Testis (tissue), 3 donors: ENCODE measurements around the gene HOXC9. TPM values are rescaled to one million over a fixed set of nuclear protein-coding genes. Genes with fewer than 3 reads are reported as not detected.

Experiments
- DNase-seq: peaks from one replicate; pipeline ENCODE4 v3.0.0-alpha.2; 2019
- H3K27ac ChIP-seq, 2 donors: fragments of 200-600 bp; sonication (generic); one replicate each; pipeline ENCODE4 v1.5.1; 2019
- H3K27me3 ChIP-seq: fragments of 200-600 bp; sonication (generic); one replicate; pipeline ENCODE4 v1.5.1; 2019
- H3K36me3 ChIP-seq: fragments of 200-600 bp; sonication (generic); one replicate; pipeline ENCODE4 v1.5.1; 2017; ENCODE audit warnings: low read depth; ENCODE audit errors: missing control alignments
- H3K4me1 ChIP-seq: fragments of 200-600 bp; sonication (generic); one replicate; pipeline ENCODE4 v1.5.1; 2019
- H3K4me3 ChIP-seq, 2 donors: fragments of 200-600 bp; sonication (generic); one replicate each; pipeline ENCODE4 v1.5.1; 2017 to 2019
- H3K9me3 ChIP-seq: fragments of 200-600 bp; sonication (generic); one replicate; pipeline ENCODE4 v1.5.1; 2017
- POLR2A ChIP-seq: fragments of 450-650 bp; IDR thresholded peaks from one replicate; pipeline ENCODE4 v1.6.1; 2017; ENCODE audit warnings: antibody characterized with exemption, mild to moderate bottlenecking, moderate library complexity
- WGBS, 2 donors: methylation state at CpG; one replicate each; pipeline ENCODE4 v1.1.5; 2018; 5-methylcytosine and 5-hydroxymethylcytosine counted together
- intact Hi-C: fragments of 100-400 bp; cut with DNase I; formaldehyde crosslinking; loops from one replicate; pipeline ENCODE4 v1.15.1; 2023; ENCODE audit warnings: low total_unique reads
- polyA plus RNA-seq: library from polyadenylated mRNA; stranded (reverse); fragments of 350-450 nt; fragmentation: Illumina TruSeq; extraction: RNeasy Lipid Tissue Mini Kit (QIAGEN cat#74804); gene quantifications from one replicate; pipeline ENCODE4 v1.2.3, GENCODE V29; 2014; ENCODE audit warnings: low read depth, low replicate concordance; ENCODE audit not compliant: insufficient read depth
- total RNA-seq, 2 donors: library from RNA; depleted of rRNA; stranded (reverse); fragments of >200 nt; gene quantifications; one replicate each; pipeline ENCODE4 v1.2.3, GENCODE V29; 2016
- TF ChIP-seq, protein P1 (sequence below), 3 experiments: fragments of 450-650 bp in 2 of 3; fragments of 200-600 bp in 1 of 3; sonication (generic) in 1 of 3; IDR thresholded peaks; one replicate each; pipeline ENCODE4 v1.5.1; 2016 to 2019; ENCODE audit warnings: antibody characterized with exemption in 3 of 3, mild to moderate bottlenecking in 2 of 3, moderate library complexity in 1 of 3

HOXC9 gene
- total and polyA plus RNA-seq, 3 donors from 2014 or later: 2.4 to 7.8 (median 6.6) TPM

DNA sequence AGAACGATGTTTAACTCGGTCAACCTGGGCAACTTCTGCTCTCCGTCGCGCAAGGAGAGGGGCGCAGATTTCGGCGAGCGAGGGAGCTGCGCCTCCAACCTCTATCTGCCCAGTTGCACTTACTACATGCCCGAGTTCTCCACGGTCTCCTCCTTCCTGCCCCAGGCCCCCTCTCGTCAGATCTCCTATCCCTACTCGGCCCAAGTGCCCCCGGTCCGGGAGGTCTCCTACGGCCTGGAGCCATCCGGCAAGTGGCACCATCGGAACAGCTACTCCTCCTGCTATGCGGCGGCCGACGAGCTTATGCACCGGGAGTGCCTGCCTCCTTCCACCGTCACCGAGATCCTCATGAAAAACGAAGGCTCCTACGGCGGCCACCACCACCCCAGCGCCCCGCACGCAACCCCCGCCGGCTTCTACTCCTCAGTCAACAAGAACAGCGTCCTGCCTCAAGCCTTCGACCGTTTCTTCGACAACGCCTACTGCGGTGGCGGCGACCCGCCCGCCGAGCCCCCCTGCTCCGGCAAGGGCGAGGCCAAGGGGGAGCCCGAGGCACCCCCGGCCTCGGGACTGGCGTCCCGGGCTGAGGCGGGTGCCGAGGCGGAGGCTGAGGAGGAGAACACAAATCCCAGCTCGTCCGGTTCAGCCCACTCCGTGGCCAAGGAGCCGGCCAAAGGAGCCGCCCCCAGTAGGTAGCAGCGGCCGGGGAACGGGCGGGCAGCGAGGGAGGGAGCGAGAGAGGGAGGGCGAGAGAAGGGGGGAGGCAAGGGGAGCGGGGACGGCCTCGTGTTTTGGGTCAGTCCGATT lies 26.5 kb upstream of the HOXC9 start:
- 3 to 11% methylated on average over 26 to 71 of the region's 71 CpGs for WGBS, 2 donors
- no peak for TF ChIP-seq POLR2A
- TF ChIP-seq, protein P1, sequence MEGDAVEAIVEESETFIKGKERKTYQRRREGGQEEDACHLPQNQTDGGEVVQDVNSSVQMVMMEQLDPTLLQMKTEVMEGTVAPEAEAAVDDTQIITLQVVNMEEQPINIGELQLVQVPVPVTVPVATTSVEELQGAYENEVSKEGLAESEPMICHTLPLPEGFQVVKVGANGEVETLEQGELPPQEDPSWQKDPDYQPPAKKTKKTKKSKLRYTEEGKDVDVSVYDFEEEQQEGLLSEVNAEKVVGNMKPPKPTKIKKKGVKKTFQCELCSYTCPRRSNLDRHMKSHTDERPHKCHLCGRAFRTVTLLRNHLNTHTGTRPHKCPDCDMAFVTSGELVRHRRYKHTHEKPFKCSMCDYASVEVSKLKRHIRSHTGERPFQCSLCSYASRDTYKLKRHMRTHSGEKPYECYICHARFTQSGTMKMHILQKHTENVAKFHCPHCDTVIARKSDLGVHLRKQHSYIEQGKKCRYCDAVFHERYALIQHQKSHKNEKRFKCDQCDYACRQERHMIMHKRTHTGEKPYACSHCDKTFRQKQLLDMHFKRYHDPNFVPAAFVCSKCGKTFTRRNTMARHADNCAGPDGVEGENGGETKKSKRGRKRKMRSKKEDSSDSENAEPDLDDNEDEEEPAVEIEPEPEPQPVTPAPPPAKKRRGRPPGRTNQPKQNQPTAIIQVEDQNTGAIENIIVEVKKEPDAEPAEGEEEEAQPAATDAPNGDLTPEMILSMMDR (IDR thresholded peaks at IDR 0.05): no peak
- intact Hi-C loops: no loop called here
- no peaks in the 10 kb centered on the region for H3K36me3 ChIP-seq
- H3K27me3 ChIP-seq: peaks cover 10% of the 10 kb centered on the region
- no peaks in the 10 kb centered on the region for H3K9me3 ChIP-seq
- DNase-seq: no peak
- peak overlapping the region; percentile 2 to 41 for H3K4me3 ChIP-seq
- H3K27ac ChIP-seq: no peak overlapping the region
- H3K4me1 ChIP-seq: peaks cover 12% of the 10 kb centered on the region

DNA sequence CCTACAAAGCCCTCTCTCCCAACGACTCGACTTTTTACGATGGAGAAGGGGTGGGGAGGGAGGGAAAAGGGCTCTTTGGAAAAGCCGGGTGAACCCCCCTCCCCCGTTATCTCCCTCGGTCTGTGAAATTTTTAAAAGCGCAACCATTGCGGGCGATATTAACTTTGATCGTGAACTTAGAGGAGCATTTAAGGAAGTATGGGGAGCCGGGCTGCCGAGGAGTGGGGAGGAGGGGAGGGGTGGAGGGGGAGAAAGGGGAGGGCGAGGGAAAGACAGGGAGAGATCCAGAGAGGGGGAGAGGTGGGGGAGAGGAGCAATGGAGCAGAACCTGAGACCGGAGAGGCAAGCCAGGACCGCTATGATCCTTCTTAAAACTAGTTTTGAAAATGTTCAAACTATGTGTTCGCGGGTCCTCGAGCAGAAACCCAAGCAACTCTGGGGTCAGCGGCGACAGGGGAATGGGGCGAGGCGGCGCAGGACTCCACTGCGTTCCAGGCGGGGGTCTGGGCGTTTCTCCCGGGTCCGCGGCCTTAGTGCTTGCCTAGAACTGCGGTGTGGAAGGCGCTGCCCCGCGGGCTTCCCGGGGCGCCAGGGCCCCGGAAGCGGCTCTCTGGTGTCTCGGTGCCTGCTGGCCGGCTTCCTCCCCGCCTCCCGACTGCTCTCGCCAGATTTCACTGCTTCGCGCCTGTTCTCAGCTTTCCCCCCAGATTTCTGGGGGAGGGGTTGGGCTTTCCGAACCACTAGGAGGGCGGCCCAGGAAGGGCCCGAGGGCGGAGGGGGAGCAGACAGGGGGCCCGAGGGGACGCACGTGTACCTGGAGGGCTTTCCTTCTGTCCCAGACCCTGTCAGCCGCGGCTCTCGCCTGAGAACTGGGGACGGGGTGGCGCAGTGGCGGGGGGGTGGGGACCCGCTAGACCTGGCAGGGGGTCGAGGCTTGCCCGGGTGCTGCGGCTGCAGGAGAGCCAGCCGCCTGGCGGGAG lies 25.6 kb upstream of the HOXC9 start, which contains the start of gene HOTAIR:
Gene HOTAIR (minus strand): TSS at position 871 of the 980 bp plus-strand sequence.
- no peak within 1 kb of the TSS for H3K27ac ChIP-seq
- peaks cover 12% of the 10 kb centered on the region for H3K4me1 ChIP-seq
- peak within 1 kb of the TSS; percentile 15 to 41 for H3K4me3 ChIP-seq
- intact Hi-C loops: no loop called here
- 1 to 3% methylated on average over 24 to 63 of the region's 63 CpGs for WGBS, 2 donors
- TF ChIP-seq, protein P1 (IDR thresholded peaks at IDR 0.05): no peak
- no peak for TF ChIP-seq POLR2A
- no peaks in the 10 kb centered on the region for H3K36me3 ChIP-seq
- H3K27me3 ChIP-seq: peaks cover 10% of the 10 kb centered on the region
- H3K9me3 ChIP-seq: no peaks in the 10 kb centered on the region
- DNase-seq: no peak

DNA sequence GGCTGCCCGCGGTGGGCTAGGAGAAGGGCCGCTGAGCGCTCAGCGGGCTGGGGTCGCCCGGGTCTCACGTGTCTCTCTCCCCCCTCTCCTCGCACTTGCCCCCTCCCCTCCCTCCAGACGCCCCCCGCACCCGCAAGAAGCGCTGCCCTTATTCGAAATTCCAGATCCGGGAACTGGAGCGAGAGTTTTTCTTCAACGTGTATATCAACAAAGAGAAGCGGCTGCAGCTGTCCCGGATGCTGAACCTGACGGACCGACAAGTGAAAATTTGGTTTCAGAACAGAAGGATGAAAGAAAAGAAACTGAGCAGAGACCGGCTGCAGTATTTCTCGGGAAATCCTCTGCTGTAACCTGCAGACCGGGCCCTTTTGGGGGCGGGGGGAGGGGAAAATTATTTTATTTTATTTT lies 24.9 kb upstream of the HOXC9 start:
- peak overlapping the region; percentile 15 to 41 for H3K4me3 ChIP-seq
- H3K4me1 ChIP-seq: peaks cover 12% of the 10 kb centered on the region
- intact Hi-C loops: no loop called here
- TF ChIP-seq, protein P1 (IDR thresholded peaks at IDR 0.05): no peak
- no peak for TF ChIP-seq POLR2A
- H3K9me3 ChIP-seq: no peaks in the 10 kb centered on the region
- H3K36me3 ChIP-seq: no peaks in the 10 kb centered on the region
- H3K27ac ChIP-seq: no peak overlapping the region
- no peak for DNase-seq
- WGBS, 2 donors: 2 to 5% methylated on average over 15 to 25 of the region's 25 CpGs
- peaks cover 10% of the 10 kb centered on the region for H3K27me3 ChIP-seq

DNA sequence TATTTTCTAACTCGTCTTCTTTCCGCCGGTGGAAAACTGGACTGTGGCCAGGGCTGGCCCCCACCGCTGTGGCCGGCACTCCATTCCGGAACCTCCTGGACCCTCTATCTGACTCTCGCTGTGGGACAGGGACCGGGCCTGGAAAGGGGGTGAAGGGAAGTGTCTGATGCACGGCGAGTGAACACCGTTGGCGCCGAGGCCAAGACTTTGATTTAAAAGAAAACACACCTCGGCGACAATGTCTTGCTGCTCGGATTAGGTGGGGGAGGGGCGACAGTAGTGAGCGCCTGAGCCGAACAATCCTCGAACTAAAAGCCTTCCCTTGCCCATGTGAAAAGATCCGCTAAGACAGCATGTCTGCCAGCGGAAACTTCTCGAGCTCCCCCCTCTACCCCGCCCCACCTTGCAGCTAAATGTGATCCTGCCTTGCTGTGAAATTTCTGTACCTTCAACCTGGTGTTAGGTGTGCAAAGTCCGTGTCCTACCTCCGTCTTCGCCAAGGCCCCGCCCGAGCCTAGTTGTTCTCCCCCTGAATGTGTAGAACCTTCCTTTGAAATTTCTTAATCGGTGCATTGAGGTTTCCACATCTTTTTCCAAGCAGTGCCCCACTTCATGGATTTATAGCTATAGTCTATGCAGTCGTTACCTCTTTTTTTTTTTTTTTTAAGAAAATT lies 24.3 kb upstream of the HOXC9 start:
- H3K27me3 ChIP-seq: peaks cover 10% of the 10 kb centered on the region
- H3K9me3 ChIP-seq: no peaks in the 10 kb centered on the region
- H3K27ac ChIP-seq: no peak overlapping the region
- 10 to 21% methylated on average over 30 to 31 of the region's 31 CpGs for whole genome bisulfite sequencing, 2 donors
- intact Hi-C loops: no loop called here
- no peak for DNase-seq
- peaks cover 12% of the 10 kb centered on the region for H3K4me1 ChIP-seq
- H3K4me3 ChIP-seq: peak overlapping the region in 1 of 2 donors; percentile 41
- no peaks in the 10 kb centered on the region for H3K36me3 ChIP-seq
- TF ChIP-seq, protein P1 (IDR thresholded peaks at IDR 0.05): no peak
- no peak for TF ChIP-seq POLR2A
